Tibial nerve (tissue), 4 donors: Measurements from ENCODE around the gene CORT. TPM values are rescaled to one million over a fixed set of nuclear protein-coding genes. Genes with fewer than 3 reads are reported as not detected.
"Not testable (repeated sequence)": the region's sequence is repeated elsewhere in the genome, so short reads cannot be mapped to it uniquely, and the experiment has no call there.

Experiments used
- DNase-seq, 2 donors: peaks; one replicate each; pipeline ENCODE4 v3.0.0-alpha.2; 2019; ENCODE audit warnings: low spot score in 2 of 2
- H3K27ac ChIP-seq, 4 donors: fragments of 200-600 bp; sonication (generic) in 3 of 4; one replicate each; pipeline ENCODE4 v1.5.1; 2017 to 2019; ENCODE audit warnings: mild to moderate bottlenecking in 1 of 4
- H3K27me3 ChIP-seq, 2 donors: fragments of 200-600 bp; sonication (generic) in 1 of 2; one replicate each; pipeline versions ENCODE4 v1.5.1 to v1.6.0; 2017 to 2019
- H3K36me3 ChIP-seq, 3 donors: fragments of 200-600 bp; sonication (generic); one replicate each; pipeline ENCODE4 v1.5.1; 2018 to 2019
- H3K4me1 ChIP-seq, 4 donors: fragments of 200-600 bp; sonication (generic) in 3 of 4; one replicate each; pipeline ENCODE4 v1.5.1; 2017 to 2019
- H3K4me3 ChIP-seq, 4 donors: fragments of 200-600 bp; sonication (generic) in 3 of 4; one replicate each; pipeline ENCODE4 v1.5.1; 2017 to 2019; ENCODE audit warnings: mild to moderate bottlenecking in 1 of 4, moderate library complexity in 1 of 4
- H3K9me3 ChIP-seq, 4 donors: fragments of 200-600 bp; sonication (generic) in 3 of 4; one replicate each; pipeline ENCODE4 v1.5.1; 2017 to 2019
- CTCF ChIP-seq, 5 experiments: fragments of 200-600 bp in 3 of 5; fragments of 450-650 bp in 2 of 5; sonication (generic) in 3 of 5; IDR thresholded peaks; one replicate each; pipeline ENCODE4 v1.5.1; 2016 to 2019; ENCODE audit warnings: antibody characterized with exemption in 5 of 5, mild to moderate bottlenecking in 3 of 5, moderate library complexity in 2 of 5
- EP300 ChIP-seq, 2 donors: sonication (generic); formaldehyde crosslinking; IDR thresholded peaks; one replicate each; pipeline ENCODE4 v1.6.1; 2017; ENCODE audit warnings: antibody characterized with exemption in 2 of 2, mild to moderate bottlenecking in 1 of 2
- POLR2A ChIP-seq, 2 donors: fragments of 450-650 bp; IDR thresholded peaks; one replicate each; pipeline ENCODE4 v1.6.1; 2017; ENCODE audit warnings: antibody characterized with exemption in 2 of 2, mild to moderate bottlenecking in 2 of 2, moderate library complexity in 2 of 2
- WGBS, 2 donors: methylation state at CpG; one replicate each; pipeline ENCODE4 v1.1.5; 2018; 5-methylcytosine and 5-hydroxymethylcytosine counted together
- total RNA-seq, 4 donors: library from RNA; depleted of rRNA; stranded (reverse); fragments of >200 nt; gene quantifications; one replicate each; pipeline ENCODE4 v1.1.0, GENCODE V29; 2016

CORT gene, protein sequence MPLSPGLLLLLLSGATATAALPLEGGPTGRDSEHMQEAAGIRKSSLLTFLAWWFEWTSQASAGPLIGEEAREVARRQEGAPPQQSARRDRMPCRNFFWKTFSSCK
- 1 to 10 TPM in 1 of 4 donors, not detected in 3; 1.7 TPM for total RNA-seq

- no peak for DNase-seq
- Histone ChIP-seq H3K27ac (no peak within 1 kb of the TSS), H3K27me3 (no peaks in the 10 kb centered on the region), H3K4me3 (no peak within 1 kb of the TSS), H3K4me1 (peaks cover 0 to 10% (median 0%) of the 10 kb centered on the region in 4 donors), H3K9me3 (no peaks in the 10 kb centered on the region), H3K36me3 (peaks cover 0 to 23% (median 0%) of the 10 kb centered on the region in 3 donors)
- TF ChIP-seq CTCF (IDR thresholded peaks at IDR 0.05) (no peak), POLR2A (IDR thresholded peaks at IDR 0.05) (no peak), EP300 (IDR thresholded peaks at IDR 0.05) (no peak)
- WGBS, 2 donors, result 81 to 86% methylated on average over 10 of the region's 10 CpGs
These were observed at the start of gene CORT for GRCh38 chr1:10449751-10450150. Gene CORT (plus strand): TSS chr1:10450031. CDS start chr1:10450224, 193 bp downstream.

DNA sequence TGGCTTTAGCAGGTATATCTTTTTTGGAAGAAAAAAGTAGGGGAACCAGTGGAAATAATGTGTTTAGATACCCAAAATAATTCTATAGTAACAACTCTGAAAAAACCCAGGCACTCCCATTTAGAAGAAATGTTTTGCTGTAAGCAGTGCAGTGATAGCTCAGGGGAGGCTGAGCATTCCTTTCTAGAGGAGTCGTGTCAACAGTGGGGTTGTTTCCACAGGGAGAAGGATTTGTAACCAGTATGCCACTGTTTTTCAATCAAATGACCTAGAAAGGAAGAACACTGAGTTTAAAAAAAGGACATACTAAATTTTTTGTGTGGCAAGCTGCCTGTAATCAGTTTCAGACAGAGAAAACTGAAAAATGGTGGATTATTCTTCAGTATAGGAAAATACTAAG, 48.5 kb upstream of the CORT start:
- H3K4me3 ChIP-seq, result no peak overlapping the region
- no peak for TF ChIP-seq EP300 (IDR thresholded peaks at IDR 0.05)
- TF ChIP-seq CTCF (IDR thresholded peaks at IDR 0.05), result no peak
- TF ChIP-seq POLR2A (IDR thresholded peaks at IDR 0.05), result no peak
- no peak for DNase-seq
- H3K27me3 ChIP-seq, result no peaks in the 10 kb centered on the region
- peaks cover 0 to 46% (median 17%) of the 10 kb centered on the region in 3 donors for H3K36me3 ChIP-seq
- 27 to 50% methylated on average over 1 of the region's 1 CpG for WGBS, 2 donors
- peak overlapping the region in 1 of 4 donors; percentile 87 for H3K27ac ChIP-seq
- H3K9me3 ChIP-seq, result no peaks in the 10 kb centered on the region
- H3K4me1 ChIP-seq, result peaks cover 0 to 38% (median 10%) of the 10 kb centered on the region in 4 donors

GRCh38 chr1:10402729-10403274, 47.0 kb upstream of the CORT start:
- no peak for TF ChIP-seq POLR2A (IDR thresholded peaks at IDR 0.05)
- no peak for TF ChIP-seq CTCF (IDR thresholded peaks at IDR 0.05)
- TF ChIP-seq EP300 (IDR thresholded peaks at IDR 0.05), result no peak
- Histone ChIP-seq H3K9me3 (no peaks in the 10 kb centered on the region), H3K36me3 (peaks cover 0 to 61% (median 26%) of the 10 kb centered on the region in 3 donors), H3K4me1 (peaks cover 0 to 32% (median 9%) of the 10 kb centered on the region in 4 donors), H3K27me3 (no peaks in the 10 kb centered on the region), H3K27ac (no peak overlapping the region), H3K4me3 (no peak overlapping the region)
- DNase-seq, result no peak
- WGBS, 2 donors, result 95% methylated on average over 9 of the region's 9 CpGs

DNA sequence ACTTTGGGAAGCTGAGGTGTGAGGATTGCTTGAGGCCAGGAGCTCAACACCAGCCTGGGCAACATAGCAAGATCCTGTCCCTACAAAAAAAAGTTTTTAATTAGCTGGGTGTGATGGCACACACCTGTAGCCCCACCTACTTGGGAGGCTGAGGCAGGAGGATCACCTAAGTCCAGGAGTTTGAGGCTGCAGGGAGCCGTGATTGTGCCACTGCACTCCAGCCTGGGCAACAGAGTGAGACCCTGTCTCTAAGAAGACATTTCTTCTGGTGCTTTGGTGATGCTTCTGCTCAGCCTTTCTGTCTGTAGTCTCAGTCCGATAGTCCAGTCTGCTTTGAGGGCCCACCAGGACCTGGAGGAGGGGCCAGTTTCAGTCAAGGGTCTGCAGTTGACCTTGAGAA, 42.6 kb upstream of the CORT start:
- WGBS, 2 donors, result 90 to 97% methylated on average over 2 of the region's 2 CpGs
- DNase-seq, result no peak
- Histone ChIP-seq H3K36me3 (peaks cover 4 to 97% (median 32%) of the 10 kb centered on the region in 3 donors), H3K27ac (no peak overlapping the region), H3K4me3 (no peak overlapping the region), H3K4me1 (no peaks in the 10 kb centered on the region), H3K27me3 (no peaks in the 10 kb centered on the region), H3K9me3 (no peaks in the 10 kb centered on the region)
- TF ChIP-seq EP300 (IDR thresholded peaks at IDR 0.05) (no peak), POLR2A (IDR thresholded peaks at IDR 0.05) (no peak), CTCF (IDR thresholded peaks at IDR 0.05) (no peak)

GRCh38 chr1:10415211-10415930, 34.5 kb upstream of the CORT start:
- 79 to 83% methylated on average over 6 of the region's 6 CpGs for WGBS, 2 donors
- Histone ChIP-seq H3K36me3 (peaks cover 0 to 98% (median 26%) of the 10 kb centered on the region in 3 donors), H3K4me1 (no peaks in the 10 kb centered on the region), H3K27me3 (no peaks in the 10 kb centered on the region), H3K27ac (no peak overlapping the region), H3K4me3 (no peak overlapping the region), H3K9me3 (no peaks in the 10 kb centered on the region)
- DNase-seq, result peak in 1 of 2 donors; percentile 20
- no peak for TF ChIP-seq CTCF (IDR thresholded peaks at IDR 0.05)
- TF ChIP-seq POLR2A (IDR thresholded peaks at IDR 0.05), result no peak
- TF ChIP-seq EP300 (IDR thresholded peaks at IDR 0.05), result peak in 1 of 2 donors; percentile 28

- H3K27ac ChIP-seq, result peak overlapping the region in 1 of 4 donors; percentile 40
- WGBS, 2 donors, result 96 to 97% methylated on average over 1 of the region's 1 CpG
These were observed 33.9 kb upstream of the CORT start for GRCh38 chr1:10415967-10416366.

DNA sequence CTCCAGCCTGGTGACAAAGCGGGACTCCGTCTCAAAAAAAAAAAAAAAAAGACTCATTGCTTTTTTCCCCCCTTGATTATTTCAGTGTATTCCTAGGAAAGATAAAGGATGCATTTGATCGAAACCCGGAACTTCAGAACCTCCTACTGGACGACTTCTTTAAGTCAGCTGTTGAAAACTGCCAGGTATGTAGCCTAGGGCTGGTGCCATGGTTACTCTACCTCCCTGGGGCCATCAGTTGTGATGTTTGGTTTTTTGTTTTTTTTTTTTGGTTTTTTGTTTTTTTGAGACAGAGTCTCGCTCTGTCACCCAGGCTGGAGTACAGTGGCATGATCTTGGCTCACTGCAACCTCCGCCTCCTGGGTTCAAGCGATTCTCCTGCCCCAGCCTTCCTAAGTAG, 31.1 kb upstream of the CORT start:
- not testable (repeated sequence) for H3K9me3 ChIP-seq, H3K4me1 ChIP-seq, H3K4me3 ChIP-seq, H3K27ac ChIP-seq, DNase-seq, H3K27me3 ChIP-seq
- H3K36me3 ChIP-seq, result peaks cover 0 to 82% (median 20%) of the 10 kb centered on the region in 3 donors
- WGBS, 2 donors, result 90 to 93% methylated on average over 8 of the region's 8 CpGs

More at GRCh38 chr1:10415967-10416366, 33.9 kb upstream of the CORT start:
- H3K9me3 ChIP-seq, H3K4me3 ChIP-seq, H3K27me3 ChIP-seq, H3K4me1 ChIP-seq, DNase-seq: not testable (repeated sequence)
- peaks cover 0 to 100% (median 26%) of the 10 kb centered on the region in 3 donors for H3K36me3 ChIP-seq
